OCI-LY3 (cell line): ENCODE results near the gene MEPCE.

Experiments used
- H2AFZ ChIP-seq: fragments of 200-600, 300-600 bp; shearing (Covaris generic); 2 replicates; pipeline ENCODE4 v1.6.0; 2014; ENCODE audit warnings: antibody characterized with exemption, low read depth, low read length
- H3K27ac ChIP-seq: fragments of 200-600, 300-600 bp; sonication (generic); 2 replicates; pipeline ENCODE4 v1.5.1; 2014; ENCODE audit warnings: mild to moderate bottlenecking, low read length, moderate library complexity, mixed read lengths
- H3K27me3 ChIP-seq: fragments of 200-600, 300-600 bp; sonication (generic); 2 replicates; pipeline ENCODE4 v1.6.1; 2014; ENCODE audit warnings: low read depth, low read length, mixed read lengths
- H3K36me3 ChIP-seq: fragments of 200-600, 300-600 bp; sonication (generic); replicated peaks from 2 replicates; pipeline ENCODE3; 2014; ENCODE audit warnings: low read depth, low read length, mixed read lengths
- H3K4me1 ChIP-seq: fragments of 300-600, 200-600 bp; sonication (generic); 2 replicates; pipeline ENCODE4 v1.6.1; 2014; ENCODE audit warnings: low read length, mixed read lengths
- H3K4me2 ChIP-seq: fragments of 200-600, 300-600 bp; sonication (generic); 2 replicates; pipeline ENCODE4 v1.6.1; 2014; ENCODE audit warnings: low read length, mixed read lengths
- H3K4me3 ChIP-seq: fragments of 300-600, 200-600 bp; sonication (generic); 2 replicates; pipeline ENCODE4 v1.5.1; 2014; ENCODE audit warnings: antibody characterized with exemption, mild to moderate bottlenecking, low read length, moderate library complexity
- H3K79me2 ChIP-seq: fragments of 300-600, 200-600 bp; shearing (Covaris generic); 2 replicates; pipeline ENCODE4 v1.6.1; 2014; ENCODE audit warnings: mild to moderate bottlenecking, low read length, mixed read lengths
- H3K9ac ChIP-seq: fragments of 300-600, 200-600 bp; shearing (Covaris generic); 2 replicates; pipeline ENCODE4 v1.6.0; 2014; ENCODE audit warnings: mild to moderate bottlenecking, low read length, moderate library complexity
- H3K9me3 ChIP-seq: fragments of 200-600, 300-600 bp; shearing (Covaris generic); 2 replicates; pipeline ENCODE4 v1.6.1; 2014; ENCODE audit warnings: low read length, mixed read lengths; ENCODE audit not compliant: insufficient read depth
- H4K20me1 ChIP-seq: fragments of 200-600, 300-600 bp; sonication (generic); 2 replicates; pipeline ENCODE4 v1.6.1; 2016; ENCODE audit warnings: low read length, mixed read lengths; ENCODE audit not compliant: insufficient read depth
- CTCF ChIP-seq: fragments of 200-600, 300-600 bp; sonication (generic); IDR thresholded peaks from 2 replicates; pipeline ENCODE4 v1.5.1; 2014; ENCODE audit warnings: antibody characterized with exemption, low read length, low read depth
- EZH2phosphoT487 ChIP-seq: fragments of 200-600 bp; shearing (Covaris generic); IDR thresholded peaks from 2 replicates; pipeline ENCODE4 v1.6.1; 2018; ENCODE audit warnings: antibody characterized with exemption, mixed run types, low read depth

Gene MEPCE

GRCh38 chr7:100467638-100468373 lies 38.2 kb downstream of the MEPCE start:
- H3K36me3 ChIP-seq: peaks cover 11% of the 10 kb centered on the region
- peaks cover 9% of the 10 kb centered on the region for H4K20me1 ChIP-seq
- TF ChIP-seq EZH2phosphoT487: no peak
- no peak for TF ChIP-seq CTCF
- H2AFZ ChIP-seq: no peak overlapping the region
- H3K27ac ChIP-seq: no peak overlapping the region
- H3K27me3 ChIP-seq: no peaks in the 10 kb centered on the region
- H3K4me1 ChIP-seq: peaks cover under 1% of the 10 kb centered on the region; the same call in 1 of the 2 replicates
- H3K79me2 ChIP-seq: no peaks in the 10 kb centered on the region
- no peak overlapping the region for H3K9ac ChIP-seq
- no peak overlapping the region for H3K4me2 ChIP-seq
- H3K9me3 ChIP-seq: no peaks in the 10 kb centered on the region
- H3K4me3 ChIP-seq: no peak overlapping the region

GRCh38 chr7:100469227-100470044 lies 39.8 kb downstream of the MEPCE start:
- Histone ChIP-seq H2AFZ (no peak overlapping the region), H4K20me1 (peaks cover 15% of the 10 kb centered on the region), H3K4me2 (no peak overlapping the region), H3K27me3 (no peaks in the 10 kb centered on the region), H3K79me2 (no peaks in the 10 kb centered on the region), H3K36me3 (peaks cover 19% of the 10 kb centered on the region), H3K9ac (no peak overlapping the region), H3K4me1 (peaks cover 6% of the 10 kb centered on the region), H3K4me3 (no peak overlapping the region), H3K27ac (no peak overlapping the region), H3K9me3 (no peaks in the 10 kb centered on the region)
- TF ChIP-seq EZH2phosphoT487: no peak
- TF ChIP-seq CTCF: peak; percentile 86

- Histone ChIP-seq H3K4me3 (no peak overlapping the region), H3K4me1 (peaks cover 15% of the 10 kb centered on the region), H3K36me3 (peaks cover 19% of the 10 kb centered on the region), H3K4me2 (no peak overlapping the region), H4K20me1 (peaks cover 24% of the 10 kb centered on the region), H3K9me3 (no peaks in the 10 kb centered on the region), H3K79me2 (no peaks in the 10 kb centered on the region), H3K27ac (no peak overlapping the region), H2AFZ (no peak overlapping the region), H3K27me3 (no peaks in the 10 kb centered on the region), H3K9ac (no peak overlapping the region)
- TF ChIP-seq CTCF: no peak
- TF ChIP-seq EZH2phosphoT487: no peak
These were observed 41.4 kb downstream of the MEPCE start for GRCh38 chr7:100471021-100471420.

- Histone ChIP-seq H4K20me1 (peaks cover 34% of the 10 kb centered on the region), H3K27ac (no peak overlapping the region), H3K9ac (no peak overlapping the region), H3K4me1 (peaks cover 28% of the 10 kb centered on the region), H3K9me3 (no peaks in the 10 kb centered on the region), H3K36me3 (peaks cover 30% of the 10 kb centered on the region), H3K4me2 (no peak overlapping the region), H3K27me3 (no peaks in the 10 kb centered on the region), H2AFZ (no peak overlapping the region), H3K79me2 (peaks cover 9% of the 10 kb centered on the region), H3K4me3 (no peak overlapping the region)
- no peak for TF ChIP-seq EZH2phosphoT487
- no peak for TF ChIP-seq CTCF
These were observed 42.7 kb downstream of the MEPCE start for GRCh38 chr7:100472121-100472851.
